T1000 (cell line): ENCODE results near the gene GREB1L.

ENCODE experiments used
- DNase-seq: peaks from one replicate; lab custom pipeline; 2025; ENCODE audit warnings: mixed read lengths; lab: John Stamatoyannopoulos, UW

GREB1L gene

GRCh38 chr18:21484851-21485636 is 243.0 kb downstream of the GREB1L start:
- no peak for DNase-seq

- DNase-seq, result no peak
Measured at GRCh38 chr18:21486905-21487437, 244.9 kb downstream of the GREB1L start.

GRCh38 chr18:21489119-21489750 is 247.2 kb downstream of the GREB1L start:
- no peak for DNase-seq

GRCh38 chr18:21489919-21490495 is 248.0 kb downstream of the GREB1L start:
- no peak for DNase-seq

GRCh38 chr18:21490748-21491147 is 248.7 kb downstream of the GREB1L start:
- DNase-seq, result no peak

- DNase-seq, result no peak
Measured at GRCh38 chr18:21496277-21496835, 254.3 kb downstream of the GREB1L start.

- DNase-seq, result no peak
Measured at GRCh38 chr18:21499997-21500396, 258.0 kb downstream of the GREB1L start.

GRCh38 chr18:21502661-21503060 is 260.6 kb downstream of the GREB1L start:
- DNase-seq, result no peak

GRCh38 chr18:21507913-21508701 is 266.1 kb downstream of the GREB1L start:
- DNase-seq, result no peak

- DNase-seq, result no peak
Measured at GRCh38 chr18:21509062-21509461, 267.0 kb downstream of the GREB1L start.

- no peak for DNase-seq
Measured at GRCh38 chr18:21513292-21513691, 271.3 kb downstream of the GREB1L start.

GRCh38 chr18:21513741-21514140 is 271.7 kb downstream of the GREB1L start:
- no peak for DNase-seq

- no peak for DNase-seq
Measured at GRCh38 chr18:21522530-21522929, 280.5 kb downstream of the GREB1L start.

- DNase-seq, result no peak
Measured at GRCh38 chr18:21525916-21526315, 283.9 kb downstream of the GREB1L start.

- DNase-seq, result no peak
Measured at GRCh38 chr18:21526463-21526862, 284.4 kb downstream of the GREB1L start.

GRCh38 chr18:21534327-21534726 is 292.3 kb downstream of the GREB1L start:
- DNase-seq, result no peak

- no peak for DNase-seq
Measured at GRCh38 chr18:21538230-21538629, 296.2 kb downstream of the GREB1L start.

GRCh38 chr18:21546423-21546822 is 304.4 kb downstream of the GREB1L start:
- DNase-seq, result no peak

GRCh38 chr18:21548647-21549046 is 306.6 kb downstream of the GREB1L start:
- DNase-seq, result no peak

- DNase-seq, result no peak
Measured at GRCh38 chr18:21550510-21550970, 308.5 kb downstream of the GREB1L start.

GRCh38 chr18:21557607-21558253 is 315.7 kb downstream of the GREB1L start:
- no peak for DNase-seq
